Loucy (cell line): Measurements from ENCODE around the gene UNKL.

ENCODE experiments used
- H2AFZ ChIP-seq: fragments of 200-600 bp; sonication (generic); 2 replicates; pipeline ENCODE4 v1.6.0; 2016; ENCODE audit warnings: antibody characterized with exemption, mild to moderate bottlenecking, low read length, moderate library complexity
- H3F3A ChIP-seq: fragments of 200-600 bp; 2 replicates; pipeline ENCODE4 v1.6.0; 2016; ENCODE audit warnings: antibody characterized with exemption, low read depth, mild to moderate bottlenecking
- H3K27me3 ChIP-seq: fragments of 200-600 bp; sonication (generic); 2 replicates; pipeline ENCODE4 v1.6.1; 2014; ENCODE audit warnings: low read length, mild to moderate bottlenecking; ENCODE audit not compliant: insufficient read depth, poor library complexity, severe bottlenecking
- H3K36me3 ChIP-seq: fragments of 200-600 bp; sonication (generic); 2 replicates; pipeline ENCODE4 v1.6.1; 2016; ENCODE audit warnings: low read length; ENCODE audit not compliant: insufficient read depth
- H3K4me1 ChIP-seq: fragments of 200-600 bp; sonication (generic); 2 replicates; pipeline ENCODE4 v1.5.1; 2014; ENCODE audit warnings: low read length, mild to moderate bottlenecking; ENCODE audit not compliant: insufficient read depth, poor library complexity, severe bottlenecking
- H3K4me2 ChIP-seq: fragments of 200-600 bp; sonication (generic); 2 replicates; pipeline ENCODE4 v1.6.0; 2014; ENCODE audit warnings: antibody characterized with exemption, low read length, low read depth, mild to moderate bottlenecking; ENCODE audit not compliant: poor library complexity, severe bottlenecking
- H3K4me3 ChIP-seq: fragments of 200-600 bp; sonication (generic); 2 replicates; pipeline ENCODE4 v1.5.1; 2014; ENCODE audit warnings: low read length, mild to moderate bottlenecking, mixed read lengths; ENCODE audit not compliant: poor library complexity, severe bottlenecking
- H3K79me2 ChIP-seq: fragments of 200-600 bp; sonication (generic); 2 replicates; pipeline ENCODE4 v1.6.1; 2014; ENCODE audit warnings: low read length; ENCODE audit not compliant: insufficient read depth
- H3K9ac ChIP-seq: fragments of 200-600 bp; sonication (generic); 2 replicates; pipeline ENCODE4 v1.6.0; 2014; ENCODE audit warnings: mild to moderate bottlenecking, low read depth, low read length, moderate library complexity; ENCODE audit not compliant: poor library complexity, severe bottlenecking
- H3K9me2 ChIP-seq: fragments of 200-600 bp; sonication (generic); replicated peaks from 2 replicates; pipeline ENCODE4 v1.6.1; 2016; ENCODE audit warnings: low read depth, low read length, mixed read lengths
- H3K9me3 ChIP-seq: fragments of 200-600 bp; sonication (generic); 2 replicates; pipeline ENCODE4 v1.6.1; 2014; ENCODE audit warnings: mild to moderate bottlenecking, antibody characterized with exemption, low read length, low read depth; ENCODE audit not compliant: insufficient read depth
- H4K20me1 ChIP-seq: fragments of 200-600 bp; sonication (generic); 2 replicates; pipeline ENCODE4 v1.6.0; 2014; ENCODE audit warnings: antibody characterized with exemption, low read length, mild to moderate bottlenecking; ENCODE audit not compliant: insufficient read depth, poor library complexity, severe bottlenecking
- EZH2phosphoT487 ChIP-seq: fragments of 200-600 bp; IDR thresholded peaks from 2 replicates; pipeline ENCODE4 v1.6.1; 2018; ENCODE audit warnings: antibody characterized with exemption, mild to moderate bottlenecking, moderate library complexity, borderline replicate concordance
- TF ChIP-seq, protein P1 (sequence below): fragments of 200-600 bp; sonication (generic); conservative IDR thresholded peaks from 2 replicates; pipeline ENCODE4 v1.5.1; 2014; ENCODE audit warnings: mild to moderate bottlenecking, antibody characterized with exemption, low read length

UNKL gene

DNA sequence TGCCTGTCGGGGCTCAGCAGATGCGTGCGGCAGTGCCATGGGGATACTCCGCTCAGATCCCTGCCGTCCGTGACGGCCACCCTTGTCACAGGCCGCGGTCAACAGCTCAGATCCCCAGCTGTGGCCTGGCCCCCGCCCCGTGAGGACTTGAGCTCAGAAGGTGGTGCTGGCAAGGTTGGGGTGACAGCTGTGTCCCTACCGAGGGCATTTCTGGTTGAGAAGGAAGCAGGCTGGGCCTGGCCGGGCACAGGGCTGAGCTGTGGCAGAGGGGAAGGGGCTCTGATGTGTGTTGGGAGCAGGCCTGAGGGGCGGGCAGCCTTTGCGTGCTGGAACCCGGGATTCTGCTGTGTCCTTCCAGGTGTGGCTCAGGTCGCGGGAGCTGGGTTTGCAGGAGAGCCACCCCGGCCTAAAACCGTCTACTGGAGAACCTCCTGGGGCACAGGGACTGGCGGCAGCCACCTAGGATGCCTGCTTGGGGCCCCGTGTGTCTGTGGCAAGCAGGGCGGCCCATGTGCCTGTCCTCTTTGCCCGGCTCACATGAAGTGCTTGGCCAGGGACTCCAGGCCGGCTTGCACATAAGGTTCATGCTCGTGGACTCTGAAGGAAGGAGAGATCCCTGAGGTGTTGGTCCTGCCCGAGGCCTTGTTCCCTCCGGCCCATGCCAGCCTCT lies 100.0 kb downstream of the UNKL start:
- Histone ChIP-seq H3K9ac (no peak overlapping the region), H4K20me1 (peaks cover 52% of the 10 kb centered on the region)

DNA sequence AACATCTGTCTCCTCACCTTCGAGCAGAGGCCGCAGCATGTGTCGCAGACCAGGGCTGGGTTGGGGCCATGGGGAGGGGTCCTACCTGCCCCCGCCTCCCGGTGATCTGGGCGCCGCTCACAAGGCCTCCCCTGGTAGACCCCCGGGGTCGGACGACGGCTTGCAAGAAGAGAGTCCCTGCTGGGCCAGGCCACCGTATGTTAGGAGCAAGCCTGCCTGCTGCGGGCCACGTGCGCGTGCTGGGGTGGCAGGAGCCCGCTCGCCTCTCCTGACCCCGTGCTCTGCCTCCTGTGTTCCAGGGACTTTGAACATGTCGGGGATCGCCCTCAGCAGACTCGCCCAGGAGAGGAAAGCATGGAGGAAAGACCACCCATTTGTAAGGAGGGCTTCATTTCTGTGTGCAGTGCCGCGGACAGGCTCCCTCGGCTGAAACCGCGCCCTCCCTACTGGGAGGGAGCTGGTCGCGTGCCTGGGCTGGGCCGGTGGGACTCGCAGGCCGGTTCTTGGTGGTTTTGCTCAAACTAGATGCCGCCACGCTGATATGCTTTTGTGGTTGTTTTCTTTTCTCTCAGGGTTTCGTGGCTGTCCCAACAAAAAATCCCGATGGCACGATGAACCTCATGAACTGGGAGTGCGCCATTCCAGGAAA lies 100.7 kb downstream of the UNKL start:
- no peak overlapping the region for H3K9ac ChIP-seq
- no peak for TF ChIP-seq EZH2phosphoT487
- TF ChIP-seq, protein P1, sequence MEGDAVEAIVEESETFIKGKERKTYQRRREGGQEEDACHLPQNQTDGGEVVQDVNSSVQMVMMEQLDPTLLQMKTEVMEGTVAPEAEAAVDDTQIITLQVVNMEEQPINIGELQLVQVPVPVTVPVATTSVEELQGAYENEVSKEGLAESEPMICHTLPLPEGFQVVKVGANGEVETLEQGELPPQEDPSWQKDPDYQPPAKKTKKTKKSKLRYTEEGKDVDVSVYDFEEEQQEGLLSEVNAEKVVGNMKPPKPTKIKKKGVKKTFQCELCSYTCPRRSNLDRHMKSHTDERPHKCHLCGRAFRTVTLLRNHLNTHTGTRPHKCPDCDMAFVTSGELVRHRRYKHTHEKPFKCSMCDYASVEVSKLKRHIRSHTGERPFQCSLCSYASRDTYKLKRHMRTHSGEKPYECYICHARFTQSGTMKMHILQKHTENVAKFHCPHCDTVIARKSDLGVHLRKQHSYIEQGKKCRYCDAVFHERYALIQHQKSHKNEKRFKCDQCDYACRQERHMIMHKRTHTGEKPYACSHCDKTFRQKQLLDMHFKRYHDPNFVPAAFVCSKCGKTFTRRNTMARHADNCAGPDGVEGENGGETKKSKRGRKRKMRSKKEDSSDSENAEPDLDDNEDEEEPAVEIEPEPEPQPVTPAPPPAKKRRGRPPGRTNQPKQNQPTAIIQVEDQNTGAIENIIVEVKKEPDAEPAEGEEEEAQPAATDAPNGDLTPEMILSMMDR, result no peak
- H3K79me2 ChIP-seq, result peaks cover 55% of the 10 kb centered on the region
- H3K9me2 ChIP-seq, result no peaks in the 10 kb centered on the region
- H3K4me3 ChIP-seq, result no peak overlapping the region
- no peaks in the 10 kb centered on the region for H3K27me3 ChIP-seq
- no peaks in the 10 kb centered on the region for H3F3A ChIP-seq
- H4K20me1 ChIP-seq, result peaks cover 52% of the 10 kb centered on the region
- no peak overlapping the region for H2AFZ ChIP-seq
- no peak overlapping the region for H3K4me2 ChIP-seq
- no peaks in the 10 kb centered on the region for H3K4me1 ChIP-seq
- H3K36me3 ChIP-seq, result peaks cover 30% of the 10 kb centered on the region; the same call in 1 of the 2 replicates
- no peaks in the 10 kb centered on the region for H3K9me3 ChIP-seq

More for the DNA sequence above, 100.0 kb downstream of the UNKL start:
- Histone ChIP-seq H3K36me3 (peaks cover 35% of the 10 kb centered on the region; the same call in 1 of the 2 replicates), H3K9me2 (no peaks in the 10 kb centered on the region), H3K79me2 (peaks cover 55% of the 10 kb centered on the region), H3K9me3 (no peaks in the 10 kb centered on the region), H3K27me3 (no peaks in the 10 kb centered on the region), H3K4me1 (no peaks in the 10 kb centered on the region), H3K4me3 (no peak overlapping the region), H3F3A (no peaks in the 10 kb centered on the region), H3K4me2 (no peak overlapping the region), H2AFZ (no peak overlapping the region)
- TF ChIP-seq, protein P1, result no peak
- no peak for TF ChIP-seq EZH2phosphoT487
